IMR-90 (cell line): ENCODE results near the gene ZNF276. TPM values are rescaled to one million over a fixed set of nuclear protein-coding genes. Genes with fewer than 3 reads are reported as not detected.

ENCODE experiments used
- MXI1 ChIP-seq: IDR thresholded peaks from 2 replicates; pipeline ENCODE4 v1.6.1; 2012; ENCODE audit warnings: low read depth, mild to moderate bottlenecking, low read length, moderate library complexity, borderline replicate concordance
- NFE2L2 ChIP-seq: fragments of 150-350 bp; IDR thresholded peaks from 2 replicates; pipeline ENCODE4 v1.6.1; 2016; ENCODE audit warnings: low read depth, mild to moderate bottlenecking, low read length
- POLR2A ChIP-seq: IDR thresholded peaks from 2 replicates; pipeline ENCODE4 v1.6.1; 2012; ENCODE audit warnings: mild to moderate bottlenecking, low read depth, low read length
- SMC3 ChIP-seq: fragments of 150-350 bp; IDR thresholded peaks from 2 replicates; pipeline ENCODE4 v1.6.1; 2016; ENCODE audit warnings: low read depth, mild to moderate bottlenecking, antibody characterized with exemption, low read length, moderate library complexity
- polyA plus RNA-seq, 3 experiments: library from polyadenylated mRNA; depleted of rRNA; stranded (reverse); fragments of >200 nt; gene quantifications; 2 replicates each; pipeline ENCODE4 v1.2.3, GENCODE V29; 2012; ENCODE audit warnings: low replicate concordance in 1 of 3
- total RNA-seq: library from RNA; depleted of rRNA; stranded (reverse); fragments of >200 nt; gene quantifications from 2 replicates; pipeline ENCODE4 v1.2.3, GENCODE V29; 2012
- TF ChIP-seq, protein P1 (sequence below): fragments of 150-350 bp; IDR thresholded peaks from 2 replicates; pipeline ENCODE4 v1.6.1; 2017; ENCODE audit warnings: mild to moderate bottlenecking, antibody characterized with exemption, low read length, low read depth

Gene ZNF276
- total and polyA plus RNA-seq, 2 of the 4 experiments (the other 2 are of a cell fraction), result 4.1 to 18.6 TPM

DNA sequence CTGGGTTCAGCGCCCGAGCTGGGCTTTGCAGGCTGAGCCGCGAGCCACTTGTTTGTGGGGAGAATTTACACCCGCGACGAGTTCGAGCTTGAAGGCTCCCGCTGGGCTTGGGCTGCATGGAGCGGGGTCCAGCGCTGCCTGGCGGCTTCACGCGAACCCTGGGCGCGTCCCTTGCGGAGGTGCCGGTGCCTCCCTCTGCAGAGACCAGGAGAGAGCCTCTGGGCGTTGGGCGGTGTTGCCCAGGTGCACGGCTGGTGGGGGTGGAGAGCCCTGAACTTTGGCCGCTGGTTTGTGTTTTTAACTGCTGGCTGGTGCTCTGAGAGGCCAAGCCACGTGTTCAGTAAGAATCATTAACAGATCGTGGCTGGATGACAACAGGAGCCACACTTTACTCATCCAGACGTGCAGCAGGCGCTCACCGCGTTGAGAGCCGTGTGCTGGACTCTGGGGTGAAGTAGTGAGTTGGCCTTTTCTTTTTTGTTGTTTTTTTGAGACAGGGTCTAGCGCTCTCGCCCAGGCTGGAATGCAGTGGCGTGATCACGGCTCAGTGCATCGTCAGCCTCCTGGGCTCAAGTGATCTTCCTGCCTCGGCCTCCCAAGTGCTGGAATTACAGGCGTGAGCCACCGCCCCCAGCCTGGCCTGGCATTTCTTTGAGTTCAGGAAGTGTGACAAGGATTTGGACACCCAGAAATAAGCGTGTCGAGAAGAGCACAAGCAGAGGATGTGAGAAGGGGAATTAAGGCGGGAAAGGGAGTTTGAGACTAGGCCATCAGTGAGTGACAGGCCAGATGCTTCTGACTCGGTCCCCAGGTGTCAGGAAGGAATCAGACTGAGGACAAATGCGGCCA is 34.0 kb upstream of the ZNF276 start (continued):
- TF ChIP-seq, protein P1, sequence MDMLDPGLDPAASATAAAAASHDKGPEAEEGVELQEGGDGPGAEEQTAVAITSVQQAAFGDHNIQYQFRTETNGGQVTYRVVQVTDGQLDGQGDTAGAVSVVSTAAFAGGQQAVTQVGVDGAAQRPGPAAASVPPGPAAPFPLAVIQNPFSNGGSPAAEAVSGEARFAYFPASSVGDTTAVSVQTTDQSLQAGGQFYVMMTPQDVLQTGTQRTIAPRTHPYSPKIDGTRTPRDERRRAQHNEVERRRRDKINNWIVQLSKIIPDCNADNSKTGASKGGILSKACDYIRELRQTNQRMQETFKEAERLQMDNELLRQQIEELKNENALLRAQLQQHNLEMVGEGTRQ, result peak; percentile 41
- TF ChIP-seq SMC3 (no peak), POLR2A (peak; percentile 11; the same call in 1 of the 2 replicates), MXI1 (peak; percentile 87; the same call in 1 of the 2 replicates), NFE2L2 (no peak)
